ENCODE measurements around the gene ATAT1.

The ATAT1 gene

DNA sequence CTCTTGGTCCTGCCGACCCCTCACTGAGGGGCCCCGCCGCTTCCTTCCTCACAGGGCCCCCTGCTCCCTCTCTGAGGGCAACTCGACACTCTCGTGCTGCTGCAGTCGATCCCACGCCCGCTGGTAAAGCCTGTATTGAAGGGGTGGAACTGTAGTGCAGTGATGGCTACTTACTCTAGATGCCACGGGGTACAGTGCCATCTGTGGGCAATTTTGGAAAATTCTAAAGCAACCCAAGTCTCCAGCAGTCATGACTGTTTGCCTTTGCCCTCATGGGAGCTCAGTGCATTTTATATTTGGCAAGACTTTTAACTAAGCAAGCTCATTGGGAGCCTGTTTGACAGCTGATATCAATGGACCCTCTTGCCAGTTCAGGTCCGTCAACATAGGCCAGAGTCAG, 13.8 kb downstream of the ATAT1 start:
- H3K4me3 ChIP-seq (replicated peaks; ENCODE audit: low read depth, low read length) = no peak overlapping the region
- no peak for TF ChIP-seq CTCF (IDR thresholded peaks at IDR 0.05; ENCODE audit: low read length, missing control alignments)
- no peak for DNase-seq (ENCODE audit: low read depth)

GRCh38 chr6:30641048-30641447, 14.4 kb downstream of the ATAT1 start:
- H3K4me3 ChIP-seq (replicated peaks; ENCODE audit: low read depth, low read length) = no peak overlapping the region
- TF ChIP-seq CTCF (IDR thresholded peaks at IDR 0.05; ENCODE audit: low read length, missing control alignments) = no peak
- DNase-seq (ENCODE audit: low read depth) = no peak

GRCh38 chr6:30643656-30644055, 17.0 kb downstream of the ATAT1 start:
- no peak overlapping the region for H3K4me3 ChIP-seq (replicated peaks; ENCODE audit: low read depth, low read length)
- TF ChIP-seq CTCF (IDR thresholded peaks at IDR 0.05; ENCODE audit: low read length, missing control alignments) = no peak
- peak; percentile 39 for DNase-seq (ENCODE audit: low read depth)

DNA sequence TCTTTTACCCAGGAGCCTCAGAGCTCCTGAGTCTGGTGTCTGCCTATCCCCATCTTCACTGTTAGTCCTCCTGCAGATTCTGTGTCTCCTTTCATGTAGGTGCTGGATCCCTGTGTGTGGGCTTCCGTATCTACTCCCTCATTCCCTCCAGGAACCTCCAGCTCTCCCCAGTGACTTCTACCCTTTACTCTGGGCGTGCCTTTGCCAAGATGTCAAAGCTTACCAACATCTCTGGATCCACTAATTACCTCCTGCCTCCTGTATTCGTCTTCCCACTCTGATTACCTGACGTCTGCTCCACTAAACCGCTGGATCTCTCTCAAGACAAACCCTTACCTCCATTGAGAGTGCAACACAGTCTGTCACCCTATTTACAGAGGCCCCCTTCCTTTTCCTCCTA, 18.1 kb downstream of the ATAT1 start:
- TF ChIP-seq CTCF (IDR thresholded peaks at IDR 0.05; ENCODE audit: low read length, missing control alignments) = no peak
- no peak overlapping the region for H3K4me3 ChIP-seq (replicated peaks; ENCODE audit: low read depth, low read length)
- DNase-seq (ENCODE audit: low read depth) = no peak

- DNase-seq (ENCODE audit: low read depth) = no peak
- no peak overlapping the region for H3K4me3 ChIP-seq (replicated peaks; ENCODE audit: low read depth, low read length)
- no peak for TF ChIP-seq CTCF (IDR thresholded peaks at IDR 0.05; ENCODE audit: low read length, missing control alignments)
Measured at GRCh38 chr6:30645989-30646388, 19.3 kb downstream of the ATAT1 start.

DNA sequence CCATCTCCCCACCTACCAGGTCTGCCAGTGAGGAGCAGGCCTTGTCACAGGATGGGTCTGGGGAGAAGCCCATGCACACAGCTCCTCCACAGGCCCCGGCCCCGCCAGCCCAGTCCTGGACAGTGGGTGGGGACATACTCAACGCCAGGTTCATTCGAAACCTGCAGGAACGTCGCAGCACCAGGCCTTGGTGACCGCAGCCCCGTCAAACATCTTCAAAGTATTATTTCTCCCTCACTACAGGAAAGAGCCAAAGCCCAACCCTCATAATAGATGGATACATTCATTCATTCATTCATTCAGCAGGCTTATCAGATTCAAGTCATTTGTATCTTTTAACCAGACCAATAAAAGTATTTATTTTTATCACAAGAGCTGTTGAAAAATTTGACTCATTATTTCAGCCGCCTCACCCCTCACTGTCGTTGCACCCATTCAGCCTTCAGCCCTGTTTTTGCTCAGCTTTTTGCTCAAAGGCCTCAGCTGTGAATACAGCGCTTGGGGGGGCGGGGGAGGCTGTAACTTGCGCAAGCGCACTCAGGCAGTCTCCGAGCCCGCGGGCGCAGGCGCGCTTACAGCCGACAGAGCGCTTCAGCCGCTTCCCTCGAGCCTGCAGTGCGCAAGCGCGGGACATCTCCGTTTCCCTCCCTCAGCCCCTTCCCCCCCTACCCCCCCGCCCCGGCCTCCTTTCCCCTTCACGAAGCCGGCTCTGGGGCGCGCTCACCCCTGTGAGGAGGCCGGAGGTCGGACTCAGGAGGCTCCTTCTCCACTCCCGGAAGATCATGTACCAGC, 20.0 kb downstream of the ATAT1 start, which contains the start of gene C6orf136:
TSS of gene C6orf136 (plus strand) at position 684 of the 792 bp plus-strand sequence. CDS start at position 783, 99 bp downstream.
- peak within 1 kb of the TSS; percentile 85 for H3K4me3 ChIP-seq (replicated peaks; ENCODE audit: low read depth, low read length)
- peak; percentile 94 for DNase-seq (ENCODE audit: low read depth)
- TF ChIP-seq CTCF (IDR thresholded peaks at IDR 0.05; ENCODE audit: low read length, missing control alignments) = no peak

Data from fibroblast of pulmonary artery (primary cell).